ENCODE results near the gene MBOAT2. TPM values are rescaled to one million over a fixed set of nuclear protein-coding genes. Genes with fewer than 3 reads are reported as not detected.

The MBOAT2 gene
- total and polyA plus RNA-seq, 11 donors = 4.5 to 34.9 (median 16.1) TPM

DNA sequence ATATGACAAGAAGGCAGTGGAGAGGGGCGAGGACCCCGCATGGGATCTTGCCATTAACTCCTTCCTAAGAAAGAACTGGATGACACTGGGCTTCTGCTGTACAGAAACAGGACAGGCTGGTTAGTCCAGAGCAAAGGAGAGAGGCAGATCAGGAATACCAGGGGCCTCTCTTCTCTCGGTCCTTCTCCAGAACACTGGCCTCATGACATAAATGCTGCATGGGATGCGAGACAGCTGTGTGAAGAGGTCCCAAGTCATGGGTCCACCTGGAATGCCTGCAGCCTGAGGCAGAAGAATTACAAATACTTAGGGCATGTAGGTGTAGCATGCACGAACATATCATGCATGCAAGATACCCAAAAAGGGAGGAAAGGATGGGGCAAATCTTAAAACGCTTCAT lies 9.1 kb downstream of the MBOAT2 start:
- Histone ChIP-seq H3K4me3 (no peak overlapping the region), H3K4me1 (peaks cover 0 to 7% (median 0%) of the 10 kb centered on the region in 12 donors), H3K27ac (no peak overlapping the region), H3K9me3 (no peaks in the 10 kb centered on the region), H3K36me3 (no peaks in the 10 kb centered on the region), H3K27me3 (no peaks in the 10 kb centered on the region)
- intact Hi-C loops (cut with DNase I) = no loop called here
- ATAC-seq (no peak), DNase-seq (no peak)
- 88 to 96% (median 92%) methylated on average over 6 of the region's 6 CpGs for WGBS, 4 donors
- no peak for TF ChIP-seq POLR2A (IDR thresholded peaks at IDR 0.05)
- TF ChIP-seq, protein P1, sequence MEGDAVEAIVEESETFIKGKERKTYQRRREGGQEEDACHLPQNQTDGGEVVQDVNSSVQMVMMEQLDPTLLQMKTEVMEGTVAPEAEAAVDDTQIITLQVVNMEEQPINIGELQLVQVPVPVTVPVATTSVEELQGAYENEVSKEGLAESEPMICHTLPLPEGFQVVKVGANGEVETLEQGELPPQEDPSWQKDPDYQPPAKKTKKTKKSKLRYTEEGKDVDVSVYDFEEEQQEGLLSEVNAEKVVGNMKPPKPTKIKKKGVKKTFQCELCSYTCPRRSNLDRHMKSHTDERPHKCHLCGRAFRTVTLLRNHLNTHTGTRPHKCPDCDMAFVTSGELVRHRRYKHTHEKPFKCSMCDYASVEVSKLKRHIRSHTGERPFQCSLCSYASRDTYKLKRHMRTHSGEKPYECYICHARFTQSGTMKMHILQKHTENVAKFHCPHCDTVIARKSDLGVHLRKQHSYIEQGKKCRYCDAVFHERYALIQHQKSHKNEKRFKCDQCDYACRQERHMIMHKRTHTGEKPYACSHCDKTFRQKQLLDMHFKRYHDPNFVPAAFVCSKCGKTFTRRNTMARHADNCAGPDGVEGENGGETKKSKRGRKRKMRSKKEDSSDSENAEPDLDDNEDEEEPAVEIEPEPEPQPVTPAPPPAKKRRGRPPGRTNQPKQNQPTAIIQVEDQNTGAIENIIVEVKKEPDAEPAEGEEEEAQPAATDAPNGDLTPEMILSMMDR (IDR thresholded peaks at IDR 0.05) = no peak

DNA sequence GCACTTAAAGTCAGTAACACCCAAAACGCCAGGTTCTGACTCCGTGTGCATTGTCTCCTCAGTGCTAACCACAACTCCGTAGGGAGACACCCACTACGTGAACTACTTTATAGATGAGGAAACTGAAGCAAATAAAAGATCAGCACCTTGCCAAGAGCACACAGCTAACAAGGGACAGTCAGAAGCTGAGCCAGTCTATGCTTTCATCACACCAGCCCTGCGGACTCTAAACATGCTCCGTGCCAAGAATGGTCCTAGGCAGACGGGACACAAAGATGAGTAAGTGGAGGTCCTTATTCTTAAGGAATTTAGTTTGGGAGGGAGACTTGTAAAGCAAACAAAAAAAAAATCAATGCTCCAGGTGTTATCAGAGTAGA lies 9.6 kb downstream of the MBOAT2 start:
- peak in 1 of 4 donors; percentile 15 for ATAC-seq
- H3K36me3 ChIP-seq = no peaks in the 10 kb centered on the region
- peaks cover 0 to 7% (median 0%) of the 10 kb centered on the region in 12 donors for H3K4me1 ChIP-seq
- H3K9me3 ChIP-seq = no peaks in the 10 kb centered on the region
- H3K27me3 ChIP-seq = no peaks in the 10 kb centered on the region
- no peak for TF ChIP-seq POLR2A (IDR thresholded peaks at IDR 0.05)
- TF ChIP-seq, protein P1 (IDR thresholded peaks at IDR 0.05) = no peak
- no peak for DNase-seq
- no peak overlapping the region for H3K4me3 ChIP-seq
- 81 to 88% (median 85%) methylated on average over 7 of the region's 7 CpGs for WGBS, 4 donors
- H3K27ac ChIP-seq = no peak overlapping the region
- intact Hi-C loops (cut with DNase I) = no loop called here

DNA sequence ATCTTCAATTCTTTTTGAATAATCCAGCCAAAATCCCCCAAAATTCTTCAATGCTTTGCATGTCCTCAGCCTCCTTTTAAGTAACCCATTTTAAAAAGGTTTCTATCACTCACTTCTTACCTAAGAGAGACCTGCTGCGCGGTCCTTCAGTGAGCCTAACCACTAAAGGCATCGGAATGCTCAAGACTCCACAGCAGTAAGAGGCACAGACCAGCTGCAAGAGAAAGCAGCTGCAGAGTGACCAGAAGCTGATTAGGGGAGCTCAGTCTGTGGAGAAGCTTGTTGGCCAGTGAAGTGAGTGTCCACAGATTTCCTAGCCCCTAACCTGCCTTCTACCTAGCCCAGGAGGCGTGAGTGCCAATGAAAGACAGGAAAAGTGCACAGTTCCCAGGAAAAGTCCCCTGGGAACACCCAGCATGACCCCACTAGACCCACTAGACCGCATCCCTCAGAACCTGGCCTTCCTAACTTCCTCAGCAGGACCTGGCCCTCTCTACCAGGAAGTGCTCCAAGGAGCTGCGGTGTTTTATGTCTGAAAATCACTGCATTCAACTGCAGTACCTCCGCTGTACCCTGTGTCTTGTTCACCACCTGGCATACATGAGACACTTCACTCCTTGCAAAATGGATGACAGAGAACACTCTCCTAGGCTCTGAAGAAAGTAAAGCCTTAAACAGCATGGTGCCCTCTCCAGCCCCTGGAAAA lies 10.1 kb downstream of the MBOAT2 start:
- TF ChIP-seq, protein P1 (IDR thresholded peaks at IDR 0.05) = no peak
- TF ChIP-seq POLR2A (IDR thresholded peaks at IDR 0.05) = no peak
- no peak overlapping the region for H3K27ac ChIP-seq
- intact Hi-C loops (cut with DNase I) = no loop called here
- DNase-seq = no peak
- no peaks in the 10 kb centered on the region for H3K27me3 ChIP-seq
- no peaks in the 10 kb centered on the region for H3K36me3 ChIP-seq
- H3K9me3 ChIP-seq = no peaks in the 10 kb centered on the region
- ATAC-seq = no peak
- H3K4me3 ChIP-seq = no peak overlapping the region
- 84 to 96% (median 90%) methylated on average over 7 of the region's 7 CpGs for WGBS, 4 donors
- peaks cover 0 to 7% (median 0%) of the 10 kb centered on the region in 12 donors for H3K4me1 ChIP-seq

DNA sequence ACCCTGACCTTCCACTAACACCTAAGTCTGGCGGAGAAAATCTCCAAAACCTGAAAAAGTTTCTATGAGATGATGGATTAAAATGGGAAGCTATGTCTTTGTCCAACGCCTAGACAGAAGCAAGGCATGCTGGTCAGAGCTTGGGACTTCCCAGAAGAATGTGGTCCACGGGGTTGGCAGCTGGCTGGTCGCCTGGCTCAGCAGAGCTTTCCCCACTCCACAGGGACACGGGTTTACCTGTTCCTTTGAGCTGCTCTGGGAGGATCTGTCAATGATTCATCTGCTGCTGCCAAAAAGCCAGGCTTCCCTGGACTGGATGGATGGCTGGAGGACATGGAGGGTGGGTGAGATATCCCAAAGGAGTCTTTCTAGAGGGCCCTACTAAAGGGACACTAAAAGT lies 10.8 kb downstream of the MBOAT2 start:
- H3K36me3 ChIP-seq = no peaks in the 10 kb centered on the region
- H3K27me3 ChIP-seq = no peaks in the 10 kb centered on the region
- 80 to 84% (median 82%) methylated on average over 5 of the region's 5 CpGs for WGBS, 4 donors
- TF ChIP-seq, protein P1 (IDR thresholded peaks at IDR 0.05) = no peak
- TF ChIP-seq POLR2A (IDR thresholded peaks at IDR 0.05) = no peak
- no peaks in the 10 kb centered on the region for H3K9me3 ChIP-seq
- no peak overlapping the region for H3K4me3 ChIP-seq
- intact Hi-C loops (cut with DNase I) = no loop called here
- peaks cover 0 to 5% (median 0%) of the 10 kb centered on the region in 12 donors for H3K4me1 ChIP-seq
- DNase-seq (no peak), ATAC-seq (no peak)
- H3K27ac ChIP-seq = no peak overlapping the region
